ENCODE results near the gene TXNDC11. TPM values are rescaled to one million over a fixed set of nuclear protein-coding genes. Genes with fewer than 3 reads are reported as not detected.

Gene TXNDC11
- total and polyA plus RNA-seq, 9 of the 15 experiments (the other 6 are each of a cell fraction or from before 2014, with no cell fraction given), result 0.66 to 32.6 (median 26.2) TPM

GRCh38 chr16:11686713-11687380, 55.8 kb downstream of the TXNDC11 start:
- in situ Hi-C loops (cut with MboI) (no loop called here), intact Hi-C loops (cut with micrococcal nuclease) (no loop called here)
- H3K9me3 ChIP-seq (replicated peaks; ENCODE audit: control insufficient read depth, insufficient read depth, low read depth, low read length), result no peaks in the 10 kb centered on the region
- no peaks in the 10 kb centered on the region for H3K27me3 ChIP-seq (ENCODE audit: control insufficient read depth in 2 of 2, insufficient read depth in 2 of 2, low read length in 2 of 2)
- CTCF ChIA-PET (ENCODE audit: low intra/inter-chr PET ratio), result no interaction called here
- no peaks in the 10 kb centered on the region; the same call in 2 of the 3 replicates for H3K79me2 ChIP-seq (ENCODE audit: control insufficient read depth, insufficient read depth, low read length)
- ATAC-seq (no peak), FAIRE-seq (no peak), DNase-seq (ENCODE audit: extremely low read depth in 1 of 4, low spot score in 3 of 4) (no peak)
- peaks cover 0 to 3% of the 10 kb centered on the region in 2 experiments; a peak in 1 of 5 replicates for H3K4me1 ChIP-seq (replicated peaks in 1 of 2; ENCODE audit: control insufficient read depth in 2 of 2, insufficient read depth in 2 of 2, low read length in 2 of 2)
- H3K9ac ChIP-seq (ENCODE audit: insufficient read depth in 1 of 2, low read depth in 2 of 2, low read length in 2 of 2), result no peak overlapping the region
- WGBS (ENCODE audit: insufficient coverage, low coverage, missing lambda C conversion rate), result 88% methylated on average over 6 of the region's 6 CpGs
- no peak overlapping the region for H3K4me3 ChIP-seq
- peaks cover 93% of the 10 kb centered on the region for H3K36me3 ChIP-seq (ENCODE audit: control insufficient read depth, insufficient read depth, low read length)
- no peak overlapping the region for H2AFZ ChIP-seq (ENCODE audit: low read depth, low read length)
- no peak for TF ChIP-seq VEZF1 (CRISPR knock-in tag; IDR thresholded peaks at IDR 0.05)
- TF ChIP-seq CCAR2 (IDR thresholded peaks at IDR 0.05; ENCODE audit: low read depth, low read length), result no peak
- TF ChIP-seq CHAMP1 (IDR thresholded peaks at IDR 0.05), result no peak
- TF ChIP-seq SAP30 (IDR thresholded peaks at IDR 0.05; ENCODE audit: borderline replicate concordance, insufficient read depth, low read depth, low read length, poor library complexity, severe bottlenecking), result no peak
- no peak for TF ChIP-seq KLF10 (CRISPR knock-in tag; IDR thresholded peaks at IDR 0.05)
- TF ChIP-seq PTBP1 (IDR thresholded peaks at IDR 0.05; ENCODE audit: low read depth, low read length), result no peak
- no peak for TF ChIP-seq ZEB2 (IDR thresholded peaks at IDR 0.05)
- TF ChIP-seq FOXO4 (CRISPR knock-in tag; IDR thresholded peaks at IDR 0.05), result no peak
- no peak for TF ChIP-seq JUND (IDR thresholded peaks at IDR 0.05; ENCODE audit: borderline replicate concordance, low read depth, low read length)
- no peak for TF ChIP-seq JUND (tag; IDR thresholded peaks at IDR 0.05; ENCODE audit: borderline replicate concordance, low read depth, low read length)
- no peak overlapping the region for H3K27ac ChIP-seq (ENCODE audit: extremely low read depth, low read depth, low read length)
- POLR2A ChIA-PET, result no interaction called here
- H3K9me1 ChIP-seq (ENCODE audit: control insufficient read depth, insufficient read depth, low read length), result no peaks in the 10 kb centered on the region
- no TSS peak for BruUV-seq (replicated peaks)
- H3K4me2 ChIP-seq (ENCODE audit: insufficient read depth, low read length), result no peak overlapping the region
- no peaks in the 10 kb centered on the region for H4K20me1 ChIP-seq (replicated peaks; ENCODE audit: control insufficient read depth, insufficient read depth, low read length)
